CD4-positive, alpha-beta T cell treated with Interleukin-6 at 100 ng/mL for 8 hours (primary cell): ENCODE results near the gene CDR2.
A peak's percentile ranks its signal among the peaks of the same experiment; 100 is the strongest.
"Not testable (repeated sequence)": the region's sequence is repeated elsewhere in the genome, so short reads cannot be mapped to it uniquely, and the experiment has no call there.

Experiments
- DNase-seq: peaks from one replicate; pipeline ENCODE4 v3.0.0-alpha.2; 2020; ENCODE audit warnings: mixed read lengths, low spot score

Gene CDR2

GRCh38 chr16:22304411-22304810 lies 70.0 kb downstream of the CDR2 start:
- DNase-seq: no peak

GRCh38 chr16:22302776-22303363 lies 71.5 kb downstream of the CDR2 start:
- no peak for DNase-seq

GRCh38 chr16:22301423-22301822 lies 73.0 kb downstream of the CDR2 start:
- not testable (repeated sequence) for DNase-seq

- DNase-seq: peak; percentile 39
Measured at GRCh38 chr16:22300427-22301071, 73.9 kb downstream of the CDR2 start.

GRCh38 chr16:22299036-22299435 lies 75.4 kb downstream of the CDR2 start:
- no peak for DNase-seq

GRCh38 chr16:22297871-22298733 lies 76.3 kb downstream of the CDR2 start:
- peak; percentile 79 for DNase-seq

GRCh38 chr16:22297114-22297870 lies 77.1 kb downstream of the CDR2 start, which contains the start of gene POLR3E:
Gene POLR3E, plus strand, starts transcription at chr16:22297409. Its CDS starts 5,560 bp downstream, at chr16:22302969.
- DNase-seq: peak; percentile 99

GRCh38 chr16:22296225-22297113 lies 78.0 kb downstream of the CDR2 start:
- no peak for DNase-seq
